Fibroblast of pulmonary artery (primary cell): Measurements from ENCODE around the gene ZCCHC24.

Experiments used
- DNase-seq: peaks from one replicate; pipeline ENCODE4 v3.0.0-alpha.2; 2010; ENCODE audit warnings: low read depth
- H3K4me3 ChIP-seq: replicated peaks from 2 replicates; pipeline ENCODE4 v1.5.1; 2011; ENCODE audit warnings: low read depth, mild to moderate bottlenecking, control low read depth, low read length, moderate library complexity
- TF ChIP-seq, protein P1 (sequence below): IDR thresholded peaks from 2 replicates; pipeline ENCODE4 v1.5.1; 2011; ENCODE audit warnings: mild to moderate bottlenecking, control low read depth, low read length, inconsistent platforms; ENCODE audit errors: missing control alignments

ZCCHC24 gene

DNA sequence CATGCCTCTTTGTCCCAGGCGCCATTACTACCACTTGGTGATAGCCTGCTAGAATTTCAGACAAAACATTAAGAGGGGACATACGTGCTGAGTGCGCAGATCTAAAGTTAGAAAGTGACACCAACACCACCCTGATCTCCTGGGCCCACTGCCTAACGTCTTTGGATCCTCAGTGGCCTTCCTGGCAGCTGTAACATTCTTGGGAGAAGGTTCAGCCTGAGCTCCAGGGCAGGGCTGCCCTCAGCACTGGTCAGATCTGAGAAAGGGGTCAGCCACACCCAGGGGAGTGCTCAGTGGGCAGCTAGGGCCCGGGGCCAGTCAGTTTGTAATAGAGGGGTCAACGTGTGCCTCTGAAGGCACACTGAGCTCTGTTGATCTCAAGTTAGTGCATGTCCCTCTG is 48.4 kb downstream of the ZCCHC24 start:
- TF ChIP-seq, protein P1, sequence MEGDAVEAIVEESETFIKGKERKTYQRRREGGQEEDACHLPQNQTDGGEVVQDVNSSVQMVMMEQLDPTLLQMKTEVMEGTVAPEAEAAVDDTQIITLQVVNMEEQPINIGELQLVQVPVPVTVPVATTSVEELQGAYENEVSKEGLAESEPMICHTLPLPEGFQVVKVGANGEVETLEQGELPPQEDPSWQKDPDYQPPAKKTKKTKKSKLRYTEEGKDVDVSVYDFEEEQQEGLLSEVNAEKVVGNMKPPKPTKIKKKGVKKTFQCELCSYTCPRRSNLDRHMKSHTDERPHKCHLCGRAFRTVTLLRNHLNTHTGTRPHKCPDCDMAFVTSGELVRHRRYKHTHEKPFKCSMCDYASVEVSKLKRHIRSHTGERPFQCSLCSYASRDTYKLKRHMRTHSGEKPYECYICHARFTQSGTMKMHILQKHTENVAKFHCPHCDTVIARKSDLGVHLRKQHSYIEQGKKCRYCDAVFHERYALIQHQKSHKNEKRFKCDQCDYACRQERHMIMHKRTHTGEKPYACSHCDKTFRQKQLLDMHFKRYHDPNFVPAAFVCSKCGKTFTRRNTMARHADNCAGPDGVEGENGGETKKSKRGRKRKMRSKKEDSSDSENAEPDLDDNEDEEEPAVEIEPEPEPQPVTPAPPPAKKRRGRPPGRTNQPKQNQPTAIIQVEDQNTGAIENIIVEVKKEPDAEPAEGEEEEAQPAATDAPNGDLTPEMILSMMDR, result no peak
- no peak overlapping the region for H3K4me3 ChIP-seq
- DNase-seq, result no peak

DNA sequence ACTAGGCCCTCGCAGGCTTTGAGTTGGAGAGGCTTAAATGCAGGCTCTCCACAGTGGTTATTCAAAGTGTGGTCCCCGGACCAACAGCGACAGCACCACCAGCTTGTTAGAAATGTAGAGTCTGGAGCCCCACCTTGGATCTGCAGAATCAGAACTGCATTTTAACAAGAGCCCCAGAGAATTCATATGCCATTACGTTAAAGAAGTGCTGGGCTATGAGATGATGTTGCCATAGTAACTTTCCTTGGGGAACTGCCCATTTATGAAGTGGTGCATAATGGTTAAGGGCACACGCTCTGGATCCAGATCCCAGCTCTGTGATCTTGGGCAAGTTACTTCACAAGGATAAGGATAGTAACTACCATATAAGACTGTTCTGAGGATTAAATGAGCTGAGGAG is 48.9 kb downstream of the ZCCHC24 start:
- no peak for DNase-seq
- TF ChIP-seq, protein P1, result no peak
- H3K4me3 ChIP-seq, result no peak overlapping the region

DNA sequence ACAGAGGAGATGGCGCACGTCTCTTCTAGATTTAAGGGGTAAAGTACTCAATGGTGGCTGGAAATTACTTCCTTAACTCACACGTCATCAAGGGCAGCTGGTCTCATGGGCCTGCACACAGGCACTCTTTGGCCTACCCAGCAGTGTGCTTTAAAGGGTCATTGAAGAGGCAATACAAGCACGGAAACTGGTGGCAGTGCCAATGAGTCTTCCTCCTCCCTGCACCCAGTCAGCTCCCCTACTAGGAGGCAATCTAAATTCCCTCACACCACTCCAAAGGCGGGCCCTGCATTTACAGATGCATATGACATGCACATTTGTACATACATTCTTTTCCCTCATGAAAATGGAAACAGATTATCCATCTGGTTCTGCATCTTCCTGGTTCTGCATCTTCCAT is 50.8 kb downstream of the ZCCHC24 start:
- DNase-seq, result no peak

DNA sequence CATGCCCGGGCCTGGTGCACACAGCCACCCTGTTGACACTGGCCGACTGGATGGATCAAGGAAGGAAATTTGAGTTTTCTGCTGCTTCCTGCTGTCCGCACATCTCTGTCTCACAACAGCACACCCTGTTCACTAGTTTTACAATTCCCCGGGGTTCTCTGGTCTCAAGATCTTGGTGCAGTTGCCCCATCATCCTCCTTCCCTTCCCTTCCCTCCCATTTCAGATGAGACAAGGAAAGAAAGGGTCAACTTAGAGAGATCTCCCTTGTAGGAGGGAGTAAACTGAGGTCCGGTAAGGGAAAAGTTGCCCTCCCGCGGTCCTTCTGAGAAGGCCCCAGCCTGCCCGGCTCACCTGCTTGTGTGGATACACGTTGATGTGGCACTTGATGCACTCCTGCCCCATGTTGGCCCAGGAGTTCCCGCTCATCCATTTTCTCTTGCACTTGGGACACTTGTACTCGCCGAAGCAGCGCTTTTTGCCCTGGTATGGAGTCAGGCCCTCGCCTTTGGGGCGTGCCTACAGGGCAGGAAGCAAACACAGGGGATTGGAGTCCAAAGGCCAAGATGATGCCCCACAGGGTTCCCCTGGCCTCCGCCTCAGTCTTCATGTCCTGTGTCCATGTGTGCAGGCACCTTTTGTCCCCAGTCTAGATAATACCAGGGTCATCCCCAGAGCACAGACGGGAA is 51.4 kb downstream of the ZCCHC24 start:
- no peak for DNase-seq
- TF ChIP-seq, protein P1, result no peak
- no peak overlapping the region for H3K4me3 ChIP-seq

More for the DNA sequence above, 50.8 kb downstream of the ZCCHC24 start:
- TF ChIP-seq, protein P1, result no peak
- H3K4me3 ChIP-seq, result no peak overlapping the region

DNA sequence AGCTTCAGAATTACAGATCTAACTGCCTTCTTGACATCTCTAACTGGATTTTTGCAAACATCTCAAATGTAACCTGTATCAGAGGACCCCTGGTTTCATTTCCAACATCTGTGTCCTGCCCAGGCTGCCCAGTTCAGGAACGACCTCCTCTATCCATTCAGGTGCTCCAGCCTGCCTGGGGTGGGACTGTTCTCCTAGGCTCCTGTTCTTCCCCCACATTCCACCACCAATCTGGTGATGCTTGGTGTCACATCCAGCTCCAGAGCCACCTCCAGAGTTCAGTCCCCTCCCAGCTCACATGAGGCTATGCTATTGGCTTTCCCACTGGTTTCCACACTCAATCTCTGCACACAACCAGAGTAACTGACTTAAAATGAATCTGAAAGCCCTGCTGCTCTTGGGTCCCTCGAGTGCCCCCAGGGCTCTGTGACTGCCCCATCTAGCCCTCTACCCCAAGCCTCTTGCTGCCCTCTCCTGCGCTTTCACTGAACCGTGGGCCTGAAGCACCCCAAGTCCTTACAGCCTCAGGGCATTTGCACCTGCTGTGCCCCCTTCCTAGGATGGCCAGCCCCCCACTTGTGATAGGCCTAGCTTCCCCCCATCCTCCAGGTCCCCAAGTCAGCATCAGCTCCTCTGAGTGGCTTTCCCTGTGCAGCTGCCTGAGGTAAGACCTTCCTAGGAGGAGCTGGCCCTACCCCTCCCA is 52.1 kb downstream of the ZCCHC24 start:
- no peak for DNase-seq
- TF ChIP-seq, protein P1, result no peak
- H3K4me3 ChIP-seq, result no peak overlapping the region

DNA sequence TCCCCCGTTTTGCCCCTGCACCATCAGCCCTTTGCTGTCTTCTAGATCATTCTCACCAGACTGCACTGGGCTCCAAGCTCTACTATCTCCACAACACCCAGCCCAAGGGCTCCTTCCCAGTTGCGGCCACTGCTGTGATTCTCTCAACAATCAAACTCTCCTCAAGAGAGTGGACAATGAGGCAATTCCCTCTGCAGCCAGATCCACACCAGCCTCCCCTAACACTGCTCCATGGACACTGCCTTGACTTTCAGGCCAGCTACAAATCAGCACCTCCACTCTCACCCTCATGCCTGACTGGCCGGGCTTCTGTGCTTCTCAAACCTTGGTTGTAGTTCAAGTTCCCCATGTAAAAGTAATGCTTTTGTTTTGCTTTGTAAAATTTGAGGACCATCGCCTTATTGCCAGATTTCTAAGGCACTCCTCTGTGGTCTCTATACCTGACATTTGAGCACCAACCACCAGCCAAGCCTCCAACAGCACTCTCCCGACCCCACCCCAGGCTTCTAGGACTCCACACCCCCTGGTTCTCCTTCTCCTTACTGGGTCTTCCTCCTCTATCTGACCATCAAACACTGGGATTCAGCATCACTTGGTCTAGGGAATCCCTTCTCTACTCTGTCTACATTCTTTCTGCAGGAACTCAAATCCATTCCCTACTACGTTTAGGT is 52.8 kb downstream of the ZCCHC24 start:
- TF ChIP-seq, protein P1, result no peak
- DNase-seq, result no peak
- H3K4me3 ChIP-seq, result no peak overlapping the region

DNA sequence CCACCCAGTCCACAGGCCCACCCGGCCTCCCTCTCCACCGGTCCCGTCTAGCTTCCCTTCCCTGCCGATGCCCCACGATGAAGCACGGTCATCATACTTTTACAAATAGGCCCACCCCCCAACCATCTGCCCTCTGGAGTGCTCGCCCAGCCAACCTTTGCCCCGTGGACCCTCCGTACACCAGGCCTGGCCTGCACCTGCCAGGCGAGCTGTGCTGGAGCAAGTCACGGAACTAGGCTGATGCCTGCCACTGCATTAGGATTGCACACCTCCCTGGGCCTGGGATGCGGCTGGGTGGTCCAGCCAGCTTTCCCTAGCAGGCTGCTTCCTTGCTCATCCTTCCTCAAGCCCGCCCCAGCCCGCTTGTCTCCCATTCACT is 53.4 kb downstream of the ZCCHC24 start:
- TF ChIP-seq, protein P1, result no peak
- H3K4me3 ChIP-seq, result no peak overlapping the region
- DNase-seq, result no peak
